ENCODE measurements around the gene TTC21B.

TTC21B gene

DNA sequence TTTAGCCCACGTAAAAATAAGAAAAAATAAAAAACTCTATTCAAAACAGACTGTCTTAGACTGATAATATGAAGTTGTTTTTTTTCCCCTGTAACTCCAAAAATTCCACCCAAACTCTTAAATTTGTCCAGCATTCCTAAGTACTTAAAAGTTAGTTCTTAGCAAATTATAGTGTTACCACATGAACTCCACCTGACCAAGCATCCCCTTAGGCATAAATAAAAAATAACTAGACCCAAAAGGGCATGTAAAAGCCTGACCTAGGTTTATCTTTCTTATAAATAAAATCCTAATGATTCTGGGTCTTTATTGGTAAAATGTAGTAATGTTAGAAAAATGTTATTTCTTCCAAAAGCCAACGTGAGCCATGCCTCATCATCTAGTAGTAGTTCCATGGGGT is 54.3 kb downstream of the TTC21B start:
- H3K4me1 ChIP-seq: no peaks in the 10 kb centered on the region
- H3K4me2 ChIP-seq (ENCODE audit: low read length): no peak overlapping the region
- H3K27ac ChIP-seq: no peak overlapping the region
- H3K27me3 ChIP-seq (ENCODE audit: control insufficient read depth, insufficient read depth, low read length): no peaks in the 10 kb centered on the region
- TF ChIP-seq, protein P1, sequence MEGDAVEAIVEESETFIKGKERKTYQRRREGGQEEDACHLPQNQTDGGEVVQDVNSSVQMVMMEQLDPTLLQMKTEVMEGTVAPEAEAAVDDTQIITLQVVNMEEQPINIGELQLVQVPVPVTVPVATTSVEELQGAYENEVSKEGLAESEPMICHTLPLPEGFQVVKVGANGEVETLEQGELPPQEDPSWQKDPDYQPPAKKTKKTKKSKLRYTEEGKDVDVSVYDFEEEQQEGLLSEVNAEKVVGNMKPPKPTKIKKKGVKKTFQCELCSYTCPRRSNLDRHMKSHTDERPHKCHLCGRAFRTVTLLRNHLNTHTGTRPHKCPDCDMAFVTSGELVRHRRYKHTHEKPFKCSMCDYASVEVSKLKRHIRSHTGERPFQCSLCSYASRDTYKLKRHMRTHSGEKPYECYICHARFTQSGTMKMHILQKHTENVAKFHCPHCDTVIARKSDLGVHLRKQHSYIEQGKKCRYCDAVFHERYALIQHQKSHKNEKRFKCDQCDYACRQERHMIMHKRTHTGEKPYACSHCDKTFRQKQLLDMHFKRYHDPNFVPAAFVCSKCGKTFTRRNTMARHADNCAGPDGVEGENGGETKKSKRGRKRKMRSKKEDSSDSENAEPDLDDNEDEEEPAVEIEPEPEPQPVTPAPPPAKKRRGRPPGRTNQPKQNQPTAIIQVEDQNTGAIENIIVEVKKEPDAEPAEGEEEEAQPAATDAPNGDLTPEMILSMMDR (IDR thresholded peaks at IDR 0.05): no peak
- no peaks in the 10 kb centered on the region for H3K79me2 ChIP-seq
- H3K9me3 ChIP-seq (ENCODE audit: control insufficient read depth, low read length): no peaks in the 10 kb centered on the region
- H3K9ac ChIP-seq: no peak overlapping the region
- no peak overlapping the region for H2AFZ ChIP-seq
- no peaks in the 10 kb centered on the region for H3K36me3 ChIP-seq (ENCODE audit: control insufficient read depth, insufficient read depth, low read length)
- H3K4me3 ChIP-seq (ENCODE audit: low read depth, low read length): no peak overlapping the region

DNA sequence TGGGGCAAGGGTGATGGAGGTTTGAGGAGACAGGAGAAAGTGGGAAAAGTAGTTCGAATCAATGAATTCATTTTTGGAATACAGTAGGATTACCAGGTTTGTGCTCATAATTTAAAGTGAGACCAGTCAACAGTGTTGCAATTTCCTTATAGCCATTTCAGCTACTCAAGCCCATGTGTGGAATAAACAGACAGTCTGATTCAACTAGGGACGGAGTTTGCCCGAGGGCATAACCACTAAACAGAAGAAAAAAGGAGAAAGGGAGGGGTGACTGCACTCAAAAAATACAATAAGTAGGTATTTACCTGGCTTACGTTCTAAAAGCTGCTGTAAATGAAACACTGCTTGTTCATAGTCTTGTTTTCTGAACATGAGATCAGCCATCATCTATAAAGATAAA is 55.2 kb downstream of the TTC21B start:
- Histone ChIP-seq H3K4me2 (ENCODE audit: low read length) (no peak overlapping the region), H3K27ac (no peak overlapping the region), H3K9me3 (ENCODE audit: control insufficient read depth, low read length) (no peaks in the 10 kb centered on the region), H3K4me1 (no peaks in the 10 kb centered on the region), H3K79me2 (no peaks in the 10 kb centered on the region), H3K9ac (no peak overlapping the region), H2AFZ (no peak overlapping the region), H3K36me3 (ENCODE audit: control insufficient read depth, insufficient read depth, low read length) (no peaks in the 10 kb centered on the region), H3K27me3 (ENCODE audit: control insufficient read depth, insufficient read depth, low read length) (no peaks in the 10 kb centered on the region), H3K4me3 (ENCODE audit: low read depth, low read length) (no peak overlapping the region)
- TF ChIP-seq, protein P1 (IDR thresholded peaks at IDR 0.05): no peak

- Histone ChIP-seq H3K4me3 (ENCODE audit: low read depth, low read length) (no peak overlapping the region), H3K4me1 (no peaks in the 10 kb centered on the region), H3K9ac (no peak overlapping the region), H3K27ac (no peak overlapping the region), H3K4me2 (ENCODE audit: low read length) (no peak overlapping the region), H3K79me2 (no peaks in the 10 kb centered on the region), H2AFZ (no peak overlapping the region), H3K36me3 (ENCODE audit: control insufficient read depth, insufficient read depth, low read length) (no peaks in the 10 kb centered on the region), H3K27me3 (ENCODE audit: control insufficient read depth, insufficient read depth, low read length) (no peaks in the 10 kb centered on the region), H3K9me3 (ENCODE audit: control insufficient read depth, low read length) (no peaks in the 10 kb centered on the region)
- TF ChIP-seq, protein P1 (IDR thresholded peaks at IDR 0.05): no peak
Measured at GRCh38 chr2:165897726-165898125, 55.9 kb downstream of the TTC21B start.

GRCh38 chr2:165897074-165897473 is 56.5 kb downstream of the TTC21B start:
- Histone ChIP-seq H3K4me2 (ENCODE audit: low read length) (no peak overlapping the region), H3K27me3 (ENCODE audit: control insufficient read depth, insufficient read depth, low read length) (no peaks in the 10 kb centered on the region), H3K9me3 (ENCODE audit: control insufficient read depth, low read length) (no peaks in the 10 kb centered on the region), H3K79me2 (no peaks in the 10 kb centered on the region), H3K36me3 (ENCODE audit: control insufficient read depth, insufficient read depth, low read length) (no peaks in the 10 kb centered on the region), H3K4me3 (ENCODE audit: low read depth, low read length) (no peak overlapping the region), H3K27ac (no peak overlapping the region), H2AFZ (no peak overlapping the region), H3K9ac (no peak overlapping the region), H3K4me1 (no peaks in the 10 kb centered on the region)
- TF ChIP-seq, protein P1 (IDR thresholded peaks at IDR 0.05): no peak

GRCh38 chr2:165895974-165896373 is 57.6 kb downstream of the TTC21B start:
- no peaks in the 10 kb centered on the region for H3K36me3 ChIP-seq (ENCODE audit: control insufficient read depth, insufficient read depth, low read length)
- H3K4me1 ChIP-seq: no peaks in the 10 kb centered on the region
- no peak overlapping the region for H2AFZ ChIP-seq
- H3K27me3 ChIP-seq (ENCODE audit: control insufficient read depth, insufficient read depth, low read length): no peaks in the 10 kb centered on the region
- TF ChIP-seq, protein P1 (IDR thresholded peaks at IDR 0.05): no peak
- H3K79me2 ChIP-seq: no peaks in the 10 kb centered on the region
- no peaks in the 10 kb centered on the region for H3K9me3 ChIP-seq (ENCODE audit: control insufficient read depth, low read length)
- H3K27ac ChIP-seq: no peak overlapping the region
- H3K9ac ChIP-seq: no peak overlapping the region
- H3K4me3 ChIP-seq (ENCODE audit: low read depth, low read length): no peak overlapping the region
- H3K4me2 ChIP-seq (ENCODE audit: low read length): no peak overlapping the region

Data from parathyroid adenoma (tissue), 2 donors.